ENCODE results near the gene CFHR2.
A peak's percentile ranks its signal among the peaks of the same experiment; 100 is the strongest.

CFHR2 gene

DNA sequence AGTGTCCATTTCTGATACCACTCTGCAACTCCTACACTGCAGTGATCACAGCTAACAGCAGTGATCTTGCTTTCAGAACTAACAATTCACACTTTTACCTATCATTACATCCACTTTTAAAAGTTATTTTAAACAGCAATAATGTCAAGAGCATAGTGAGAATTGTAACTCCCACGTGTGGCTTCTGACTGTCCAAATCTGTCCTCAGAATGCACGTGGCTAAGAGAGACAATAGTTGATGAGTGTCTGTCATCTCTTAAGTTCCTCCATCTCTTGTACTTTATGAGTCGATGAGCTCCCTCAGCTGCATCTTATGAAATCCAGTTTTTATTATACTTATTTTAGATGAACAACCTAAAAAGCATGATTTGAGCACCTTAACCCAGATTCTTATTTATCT is 17.3 kb downstream of the CFHR2 start:
- no peak overlapping the region for H3K4me3 ChIP-seq (ENCODE audit: insufficient read depth, low read length, poor library complexity, severe bottlenecking)
- no peaks in the 10 kb centered on the region for H3K79me2 ChIP-seq (ENCODE audit: insufficient read depth, low read length)
- no peaks in the 10 kb centered on the region for H3F3A ChIP-seq (ENCODE audit: insufficient read depth)
- H4K20me1 ChIP-seq (ENCODE audit: low read depth, low read length), result no peaks in the 10 kb centered on the region
- no peak overlapping the region for H3K27ac ChIP-seq (ENCODE audit: low read depth, low read length)
- H3K27me3 ChIP-seq (ENCODE audit: low read length), result no peaks in the 10 kb centered on the region
- H3K9me2 ChIP-seq (replicated peaks; ENCODE audit: insufficient read depth, low read length), result no peaks in the 10 kb centered on the region
- H3K36me3 ChIP-seq (ENCODE audit: low read length), result no peaks in the 10 kb centered on the region
- H2AFZ ChIP-seq (ENCODE audit: low read depth, low read length, severe bottlenecking), result no peak overlapping the region
- H3K9me3 ChIP-seq (ENCODE audit: insufficient read depth, low read length), result no peaks in the 10 kb centered on the region
- no peak overlapping the region for H3K4me2 ChIP-seq (ENCODE audit: low read depth, low read length, poor library complexity, severe bottlenecking)
- TF ChIP-seq EZH2phosphoT487 (conservative IDR thresholded peaks at IDR 0.05; ENCODE audit: low read length), result no peak
- TF ChIP-seq CTCF (IDR thresholded peaks at IDR 0.05; ENCODE audit: insufficient read depth, low read length, poor library complexity, severe bottlenecking), result no peak
- H3K9ac ChIP-seq (ENCODE audit: low read length), result no peak overlapping the region

DNA sequence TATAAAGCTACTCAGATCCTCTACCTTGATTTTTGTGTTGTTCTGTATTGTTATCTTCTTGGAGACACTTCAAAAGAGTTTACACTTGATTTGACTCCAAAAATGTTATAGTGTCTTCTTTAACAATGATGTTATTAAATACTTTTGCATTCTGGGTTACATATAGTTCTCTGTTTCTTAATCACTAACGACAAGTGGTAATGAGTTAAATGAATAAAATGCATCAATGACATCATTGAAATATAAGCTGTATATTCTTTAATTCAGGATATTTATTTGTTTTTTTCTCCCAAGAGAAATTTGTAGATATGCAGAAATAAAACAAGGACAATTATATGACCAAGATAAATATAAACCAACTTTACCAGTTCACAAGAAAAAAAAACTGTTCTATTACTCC is 26.6 kb downstream of the CFHR2 start:
- TF ChIP-seq EZH2phosphoT487 (conservative IDR thresholded peaks at IDR 0.05; ENCODE audit: low read length), result no peak
- no peak for TF ChIP-seq CTCF (IDR thresholded peaks at IDR 0.05; ENCODE audit: insufficient read depth, low read length, poor library complexity, severe bottlenecking)
- Histone ChIP-seq H3K36me3 (ENCODE audit: low read length) (no peaks in the 10 kb centered on the region), H3K4me3 (ENCODE audit: insufficient read depth, low read length, poor library complexity, severe bottlenecking) (no peak overlapping the region), H3K9me3 (ENCODE audit: insufficient read depth, low read length) (no peaks in the 10 kb centered on the region), H3K9me2 (replicated peaks; ENCODE audit: insufficient read depth, low read length) (no peaks in the 10 kb centered on the region), H3F3A (ENCODE audit: insufficient read depth) (no peaks in the 10 kb centered on the region), H3K9ac (ENCODE audit: low read length) (no peak overlapping the region), H3K4me2 (ENCODE audit: low read depth, low read length, poor library complexity, severe bottlenecking) (no peak overlapping the region), H3K27ac (ENCODE audit: low read depth, low read length) (no peak overlapping the region), H2AFZ (ENCODE audit: low read depth, low read length, severe bottlenecking) (peak overlapping the region; percentile 42), H4K20me1 (ENCODE audit: low read depth, low read length) (no peaks in the 10 kb centered on the region), H3K79me2 (ENCODE audit: insufficient read depth, low read length) (no peaks in the 10 kb centered on the region), H3K27me3 (ENCODE audit: low read length) (no peaks in the 10 kb centered on the region)

- Histone ChIP-seq H3K36me3 (ENCODE audit: low read length) (no peaks in the 10 kb centered on the region), H3K9me3 (ENCODE audit: insufficient read depth, low read length) (no peaks in the 10 kb centered on the region), H3K27me3 (ENCODE audit: low read length) (no peaks in the 10 kb centered on the region), H3K27ac (ENCODE audit: low read depth, low read length) (no peak overlapping the region), H3K4me2 (ENCODE audit: low read depth, low read length, poor library complexity, severe bottlenecking) (no peak overlapping the region), H3K9ac (ENCODE audit: low read length) (no peak overlapping the region), H2AFZ (ENCODE audit: low read depth, low read length, severe bottlenecking) (no peak overlapping the region), H3K9me2 (replicated peaks; ENCODE audit: insufficient read depth, low read length) (no peaks in the 10 kb centered on the region), H4K20me1 (ENCODE audit: low read depth, low read length) (no peaks in the 10 kb centered on the region), H3F3A (ENCODE audit: insufficient read depth) (no peaks in the 10 kb centered on the region), H3K4me3 (ENCODE audit: insufficient read depth, low read length, poor library complexity, severe bottlenecking) (no peak overlapping the region), H3K79me2 (ENCODE audit: insufficient read depth, low read length) (no peaks in the 10 kb centered on the region)
- no peak for TF ChIP-seq EZH2phosphoT487 (conservative IDR thresholded peaks at IDR 0.05; ENCODE audit: low read length)
- TF ChIP-seq CTCF (IDR thresholded peaks at IDR 0.05; ENCODE audit: insufficient read depth, low read length, poor library complexity, severe bottlenecking), result no peak
Measured at GRCh38 chr1:196976278-196976677, 32.7 kb downstream of the CFHR2 start.

- no peaks in the 10 kb centered on the region for H3K79me2 ChIP-seq (ENCODE audit: insufficient read depth, low read length)
- H3K27me3 ChIP-seq (ENCODE audit: low read length), result no peaks in the 10 kb centered on the region
- no peak within 1 kb of the TSS for H3K9ac ChIP-seq (ENCODE audit: low read length)
- H3K4me2 ChIP-seq (ENCODE audit: low read depth, low read length, poor library complexity, severe bottlenecking), result no peak within 1 kb of the TSS
- no peaks in the 10 kb centered on the region for H3F3A ChIP-seq (ENCODE audit: insufficient read depth)
- H3K4me3 ChIP-seq (ENCODE audit: insufficient read depth, low read length, poor library complexity, severe bottlenecking), result no peak within 1 kb of the TSS
- no peaks in the 10 kb centered on the region for H4K20me1 ChIP-seq (ENCODE audit: low read depth, low read length)
- TF ChIP-seq CTCF (IDR thresholded peaks at IDR 0.05; ENCODE audit: insufficient read depth, low read length, poor library complexity, severe bottlenecking), result no peak
- TF ChIP-seq EZH2phosphoT487 (conservative IDR thresholded peaks at IDR 0.05; ENCODE audit: low read length), result no peak
- H3K9me3 ChIP-seq (ENCODE audit: insufficient read depth, low read length), result no peaks in the 10 kb centered on the region
- no peak within 1 kb of the TSS for H3K27ac ChIP-seq (ENCODE audit: low read depth, low read length)
- H3K9me2 ChIP-seq (replicated peaks; ENCODE audit: insufficient read depth, low read length), result no peaks in the 10 kb centered on the region
- no peak within 1 kb of the TSS for H2AFZ ChIP-seq (ENCODE audit: low read depth, low read length, severe bottlenecking)
- no peaks in the 10 kb centered on the region for H3K36me3 ChIP-seq (ENCODE audit: low read length)
Measured at GRCh38 chr1:196977278-196977677, 33.7 kb downstream of the CFHR2 start, which contains the start of gene CFHR5. Gene CFHR5, plus strand, starts transcription at chr1:196977556. Its CDS starts 109 bp downstream, at chr1:196977665.
